ENCODE measurements around the gene FOXL1.
A peak's percentile ranks its signal among the peaks of the same experiment; 100 is the strongest.

DNA sequence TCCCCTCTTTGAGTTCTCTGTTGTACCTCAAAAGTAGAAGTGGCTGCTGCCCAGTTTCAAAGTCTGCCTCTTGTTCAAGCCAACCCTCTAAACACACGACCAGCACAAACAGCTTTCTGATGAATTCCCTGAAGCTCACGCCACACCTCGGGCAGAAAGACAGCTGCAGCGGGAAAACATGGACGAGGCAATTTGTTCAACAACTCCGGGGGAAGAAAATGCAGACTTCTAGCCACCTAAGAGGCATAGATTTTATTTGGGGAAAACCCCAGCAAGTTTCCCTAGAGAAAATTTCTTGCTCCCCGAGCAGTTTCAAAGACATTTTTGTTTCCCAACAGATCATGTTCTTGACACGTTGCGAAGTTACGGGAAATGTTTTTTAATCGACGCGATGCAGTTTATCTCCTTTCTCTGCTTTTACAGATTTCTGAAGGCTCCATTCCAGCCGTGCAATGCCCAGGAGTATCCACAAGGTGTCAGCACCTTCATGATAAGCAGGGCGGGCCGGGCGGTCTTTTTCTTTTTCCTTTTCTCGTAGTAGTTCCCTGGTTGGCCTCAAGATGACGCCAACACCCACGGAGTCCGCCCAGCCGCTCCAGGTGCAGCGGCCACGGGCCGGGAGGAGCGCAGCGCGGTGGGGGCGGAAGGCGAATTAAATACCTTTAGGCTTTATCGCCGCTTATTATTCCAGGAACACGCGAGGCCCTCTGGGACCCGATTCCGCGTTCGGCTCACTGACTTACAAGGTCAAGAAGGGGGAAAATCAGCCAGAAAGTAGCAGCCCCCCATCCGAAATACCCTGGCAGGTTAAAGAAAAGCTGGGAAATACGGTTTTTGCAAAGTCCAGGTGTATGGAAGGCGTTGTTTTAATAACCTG lies 14.6 kb upstream of the FOXL1 start:
- TF ChIP-seq POLR2A (IDR thresholded peaks at IDR 0.05) (no peak), POLR2AphosphoS5 (IDR thresholded peaks at IDR 0.05; ENCODE audit: insufficient read depth in 1 of 2, low read depth in 1 of 2) (peak in 1 of 2 donors; percentile 50)
- TF ChIP-seq, protein P1, sequence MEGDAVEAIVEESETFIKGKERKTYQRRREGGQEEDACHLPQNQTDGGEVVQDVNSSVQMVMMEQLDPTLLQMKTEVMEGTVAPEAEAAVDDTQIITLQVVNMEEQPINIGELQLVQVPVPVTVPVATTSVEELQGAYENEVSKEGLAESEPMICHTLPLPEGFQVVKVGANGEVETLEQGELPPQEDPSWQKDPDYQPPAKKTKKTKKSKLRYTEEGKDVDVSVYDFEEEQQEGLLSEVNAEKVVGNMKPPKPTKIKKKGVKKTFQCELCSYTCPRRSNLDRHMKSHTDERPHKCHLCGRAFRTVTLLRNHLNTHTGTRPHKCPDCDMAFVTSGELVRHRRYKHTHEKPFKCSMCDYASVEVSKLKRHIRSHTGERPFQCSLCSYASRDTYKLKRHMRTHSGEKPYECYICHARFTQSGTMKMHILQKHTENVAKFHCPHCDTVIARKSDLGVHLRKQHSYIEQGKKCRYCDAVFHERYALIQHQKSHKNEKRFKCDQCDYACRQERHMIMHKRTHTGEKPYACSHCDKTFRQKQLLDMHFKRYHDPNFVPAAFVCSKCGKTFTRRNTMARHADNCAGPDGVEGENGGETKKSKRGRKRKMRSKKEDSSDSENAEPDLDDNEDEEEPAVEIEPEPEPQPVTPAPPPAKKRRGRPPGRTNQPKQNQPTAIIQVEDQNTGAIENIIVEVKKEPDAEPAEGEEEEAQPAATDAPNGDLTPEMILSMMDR (IDR thresholded peaks at IDR 0.05): peak; percentile 99 to 100 (median 100)
